Hypothalamus (tissue), 51 donors: ENCODE measurements around the gene EIF2AK3.
"Not testable (repeated sequence)": the region's sequence is repeated elsewhere in the genome, so short reads cannot be mapped to it uniquely, and the experiment has no call there.

Source experiments
- DNase-seq, 51 donors: peaks; one replicate each; lab custom pipeline; 2025; lab: John Stamatoyannopoulos, UW

EIF2AK3 gene

DNA sequence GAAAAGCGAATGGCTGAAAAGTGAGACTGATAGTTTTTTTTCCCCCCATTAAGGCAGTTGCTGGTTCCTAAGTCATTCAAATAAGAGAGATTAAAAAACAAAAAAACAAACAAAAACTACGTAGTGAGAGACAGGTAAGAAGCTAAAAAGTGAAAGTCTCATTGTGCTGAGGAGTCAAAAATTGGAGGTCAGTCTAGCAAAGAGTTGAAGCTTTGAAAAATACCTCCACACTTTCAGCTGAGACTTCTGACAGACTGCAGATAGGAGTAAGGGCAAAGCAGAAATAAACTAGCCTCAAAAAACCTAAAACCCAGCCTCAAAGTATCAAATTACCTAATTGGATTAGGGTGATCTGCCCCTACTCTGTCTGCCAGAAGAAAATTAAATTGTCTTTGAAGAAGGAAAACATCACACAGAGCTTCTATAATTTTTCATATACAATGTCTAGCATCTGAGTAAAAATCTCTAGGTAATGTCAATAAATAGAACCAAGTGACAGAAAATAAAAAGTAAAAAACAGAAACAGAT lies 10.9 kb upstream of the EIF2AK3 start:
- no peak for DNase-seq

DNA sequence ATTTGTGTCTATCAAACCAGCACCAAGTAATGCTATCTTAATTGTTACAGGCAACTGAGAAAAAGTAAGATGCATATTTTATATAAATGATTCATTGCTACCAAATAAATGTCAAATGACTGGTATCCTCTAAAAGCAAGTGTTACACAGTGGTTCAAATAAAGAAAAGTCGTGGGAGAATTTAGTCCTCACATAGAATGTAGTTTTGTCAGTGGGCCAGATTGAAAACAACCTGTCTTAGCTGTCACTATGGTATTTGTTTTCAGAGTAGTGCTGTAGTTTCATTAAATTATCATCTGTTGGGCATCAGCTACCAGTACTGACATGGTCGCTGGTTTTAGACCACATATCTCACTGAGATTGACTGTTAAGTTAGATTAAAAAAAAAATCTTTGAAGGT lies 10.2 kb upstream of the EIF2AK3 start:
- DNase-seq = no peak

DNA sequence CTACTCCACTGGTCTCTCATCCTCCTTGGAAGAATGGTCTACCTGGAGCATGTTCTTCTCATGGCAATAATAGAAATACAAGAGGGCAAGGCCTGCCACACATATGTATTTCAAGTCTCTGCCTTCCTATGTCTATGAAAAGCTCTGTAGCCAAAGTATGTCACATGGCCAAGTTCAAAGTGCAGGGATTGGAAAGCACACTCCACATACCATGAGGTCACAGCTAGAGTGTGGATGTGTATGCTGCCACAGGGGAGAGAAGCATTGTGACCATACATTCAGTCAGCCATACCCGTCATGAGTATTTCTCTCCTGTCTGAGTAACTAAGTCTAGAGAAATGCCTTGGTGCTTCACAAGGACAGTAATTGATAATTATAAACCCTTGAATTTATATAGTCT lies 8.8 kb upstream of the EIF2AK3 start:
- no peak for DNase-seq

DNA sequence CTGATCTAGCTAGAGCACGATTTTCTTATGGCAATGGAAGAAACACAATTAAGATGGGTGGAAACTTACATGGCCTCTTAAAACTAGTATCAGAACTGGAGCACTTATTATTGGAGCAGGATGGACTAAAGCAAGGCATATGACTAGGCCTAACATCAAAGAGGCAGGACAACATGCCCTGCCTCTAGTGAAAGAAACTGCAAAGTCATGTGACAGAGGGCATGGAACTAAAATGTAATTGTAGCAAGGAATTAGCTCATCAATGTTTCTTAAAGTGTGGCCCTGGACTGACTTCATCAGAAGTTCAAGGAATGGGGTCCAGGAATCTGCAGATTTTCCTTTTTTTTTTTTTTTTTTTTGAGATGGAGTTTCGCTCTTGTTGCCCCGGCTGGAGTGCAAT lies 5.3 kb upstream of the EIF2AK3 start:
- no peak for DNase-seq

DNA sequence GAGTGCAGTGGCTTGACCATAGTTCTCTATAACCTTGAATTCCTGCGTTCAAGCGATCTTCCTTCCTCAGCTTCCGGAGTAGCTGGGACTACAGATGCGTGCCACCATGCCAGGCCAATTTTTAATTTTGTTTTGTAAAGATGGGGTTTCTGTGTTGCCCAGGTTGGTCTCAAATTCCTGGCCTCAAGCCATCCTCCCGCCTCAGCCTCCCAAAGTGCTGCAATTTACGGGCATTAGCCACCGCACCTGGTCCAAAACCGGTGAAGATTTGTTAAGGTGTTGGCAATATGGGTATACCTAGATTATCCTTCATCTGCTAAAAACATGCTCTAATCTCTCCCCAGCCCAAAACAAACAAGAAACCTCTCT lies 1.3 kb upstream of the EIF2AK3 start:
- peak in 1 of 51 donors; percentile 1 for DNase-seq

DNA sequence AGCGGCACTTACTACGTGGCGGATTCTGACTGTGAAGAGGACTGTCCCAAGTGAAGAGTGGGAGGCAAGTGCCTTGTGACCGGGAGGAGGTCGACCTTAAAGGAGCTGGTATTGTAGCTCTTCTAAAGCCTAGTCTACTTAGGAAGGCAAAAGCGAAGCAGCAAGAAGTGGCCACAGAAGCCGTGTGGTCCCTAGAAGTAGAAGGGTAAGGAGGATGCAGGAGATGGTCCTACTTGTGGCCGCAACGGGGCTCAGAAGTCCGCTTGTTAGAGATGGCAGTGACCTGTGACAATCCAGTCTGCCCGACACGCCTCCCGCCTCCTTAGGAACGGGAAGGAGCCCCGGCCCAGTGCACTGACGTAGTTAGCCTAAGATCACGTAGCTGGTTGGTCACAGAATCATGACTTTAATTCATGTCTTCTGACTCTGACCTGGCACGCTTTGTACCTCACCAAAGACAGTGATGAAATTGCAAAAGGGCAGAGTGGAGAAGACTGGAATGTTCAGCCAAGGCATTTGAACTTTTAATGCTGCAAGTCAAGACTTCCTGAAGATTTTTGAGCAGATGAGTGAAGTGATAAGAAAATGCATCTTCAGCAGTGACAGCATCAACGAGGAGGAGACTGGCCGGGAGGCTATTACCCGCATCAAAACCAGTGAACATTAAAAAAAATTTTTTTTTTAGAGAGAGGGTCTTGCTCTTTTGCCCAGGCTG lies 749 bp upstream of the EIF2AK3 start:
- DNase-seq = peak in 31 of 51 donors; percentile 40 to 92 (median 79)

DNA sequence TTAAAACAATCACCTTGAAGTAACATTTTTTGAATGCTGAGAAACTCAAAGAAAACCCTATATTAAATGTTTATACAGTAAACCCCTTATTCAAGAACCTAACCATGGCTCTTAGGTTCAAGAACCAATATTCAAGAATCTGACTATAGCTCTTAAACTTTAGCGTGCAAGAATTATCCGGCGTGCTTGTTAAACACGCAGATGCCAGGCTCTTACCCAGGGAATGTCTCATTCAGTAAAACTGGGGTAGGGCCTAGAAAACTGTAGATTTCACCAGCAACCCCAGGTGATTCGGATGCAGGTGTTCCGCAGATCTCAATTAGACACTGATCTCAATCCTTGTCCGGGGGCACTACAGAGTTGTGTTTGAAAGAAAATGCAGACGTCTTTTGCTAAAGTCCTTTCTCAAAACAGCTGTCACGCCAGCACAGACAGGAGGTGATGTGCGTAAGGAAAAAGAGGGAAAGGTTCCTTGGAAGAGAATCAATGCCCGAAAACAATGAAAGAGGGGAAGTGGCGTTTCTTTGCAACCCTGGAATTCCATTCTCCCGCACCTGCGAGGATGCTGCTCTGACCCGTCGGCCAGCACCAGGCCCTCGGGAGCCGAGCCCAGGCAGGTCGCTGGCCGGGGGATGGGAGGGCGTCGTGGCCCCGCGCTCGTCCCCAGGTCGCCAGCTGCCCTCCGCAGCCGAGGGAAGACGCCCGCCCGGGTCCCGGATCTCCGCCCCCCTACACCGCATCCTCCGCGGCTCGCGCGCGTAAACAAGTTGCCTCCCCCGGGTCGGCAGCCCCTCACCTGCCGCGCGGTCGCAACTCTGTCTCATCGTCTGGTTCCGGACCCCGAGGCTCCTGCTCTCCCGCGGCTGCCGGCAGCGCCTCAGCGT lies 851 bp downstream of the EIF2AK3 start:
- DNase-seq = peak in 27 of 51 donors; percentile 2 to 56 (median 32)

GRCh38 chr2:88624477-88624876 lies 2.8 kb downstream of the EIF2AK3 start:
- DNase-seq = no peak

DNA sequence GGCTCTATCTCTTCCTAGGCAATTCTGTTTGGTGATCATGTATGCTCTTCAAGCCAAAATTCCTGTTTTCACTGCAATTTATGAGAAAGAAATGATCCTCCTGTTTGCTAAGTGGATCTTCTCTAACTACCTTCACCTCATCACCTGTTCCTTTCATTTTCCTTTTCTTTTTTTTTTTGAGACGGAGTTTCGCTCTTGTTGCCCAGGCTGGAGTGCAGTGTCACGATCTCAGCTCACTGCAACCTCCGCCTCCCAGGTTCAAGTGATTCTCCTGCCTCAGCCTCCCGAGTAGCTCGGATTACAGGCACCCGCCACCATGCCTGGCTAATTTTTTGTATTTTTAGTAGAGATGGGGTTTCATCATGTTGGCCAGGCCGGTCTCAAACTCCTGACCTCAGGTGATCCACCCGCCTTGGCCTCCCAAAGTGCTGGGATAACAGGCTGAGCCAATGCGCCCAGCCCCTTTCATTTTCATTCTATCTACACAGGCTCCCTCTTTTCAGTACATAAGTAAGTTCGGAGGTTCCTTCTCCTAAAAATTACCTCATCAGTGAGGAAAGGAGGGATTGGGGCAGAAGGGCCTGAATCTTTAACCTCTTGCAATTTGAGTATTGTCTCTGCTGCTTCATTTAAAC lies 3.3 kb downstream of the EIF2AK3 start:
- not testable (repeated sequence) for DNase-seq

- DNase-seq = no peak
Measured at GRCh38 chr2:88622307-88622706, 5.0 kb downstream of the EIF2AK3 start.

GRCh38 chr2:88621432-88621831 lies 5.8 kb downstream of the EIF2AK3 start:
- no peak for DNase-seq

DNA sequence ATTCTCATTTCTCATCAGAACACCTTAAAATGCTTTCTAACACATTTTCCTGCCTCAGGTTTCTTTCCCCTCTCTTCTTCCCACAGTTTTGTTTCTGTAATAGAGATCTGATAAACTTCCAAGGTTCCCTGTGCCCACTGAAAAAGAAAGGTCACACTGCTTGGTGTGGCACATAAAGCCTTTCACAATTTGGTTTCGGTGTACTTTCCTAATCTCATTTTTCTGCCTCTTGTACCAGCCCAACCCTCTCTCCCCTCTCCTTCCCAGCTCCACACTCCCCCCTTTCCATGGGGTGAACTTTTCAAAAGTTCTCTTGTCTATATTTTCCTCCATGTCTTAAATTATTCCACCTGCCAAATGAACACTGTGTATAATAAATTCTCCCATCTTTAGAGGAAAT lies 7.2 kb downstream of the EIF2AK3 start:
- no peak for DNase-seq

- DNase-seq = no peak
Measured at GRCh38 chr2:88615822-88616221, 11.4 kb downstream of the EIF2AK3 start.

DNA sequence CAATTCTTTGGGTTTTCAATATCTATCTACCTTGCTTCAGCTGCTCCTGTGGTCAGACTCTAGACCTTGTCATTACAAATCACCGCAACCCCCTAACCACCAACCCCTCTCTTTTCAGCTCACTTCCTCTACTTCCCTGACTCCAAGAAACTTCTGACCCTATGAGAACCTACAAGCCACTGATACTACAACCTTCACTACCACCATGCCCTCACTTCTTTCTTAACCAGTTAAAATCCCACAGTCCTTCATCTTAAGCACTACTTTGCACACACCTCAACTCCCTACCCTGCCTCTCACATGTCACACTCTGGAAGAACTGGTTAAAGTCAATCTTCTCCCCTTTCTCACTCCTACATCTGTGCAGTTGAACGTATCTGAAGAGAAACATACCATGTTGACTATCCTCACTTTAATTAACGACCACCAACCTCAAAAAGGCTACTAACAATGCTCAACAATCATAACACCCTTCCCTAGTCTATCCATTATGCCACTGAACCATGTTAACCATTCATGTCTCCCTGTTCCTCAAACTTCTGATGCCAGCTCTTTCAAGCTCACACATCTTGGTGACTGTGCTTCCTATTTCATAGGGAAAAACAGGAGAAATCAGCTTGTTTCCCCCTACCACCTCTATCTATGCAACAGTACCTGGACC lies 12.6 kb downstream of the EIF2AK3 start:
- DNase-seq = no peak

- DNase-seq = no peak
Measured at GRCh38 chr2:88613921-88614320, 13.3 kb downstream of the EIF2AK3 start.

DNA sequence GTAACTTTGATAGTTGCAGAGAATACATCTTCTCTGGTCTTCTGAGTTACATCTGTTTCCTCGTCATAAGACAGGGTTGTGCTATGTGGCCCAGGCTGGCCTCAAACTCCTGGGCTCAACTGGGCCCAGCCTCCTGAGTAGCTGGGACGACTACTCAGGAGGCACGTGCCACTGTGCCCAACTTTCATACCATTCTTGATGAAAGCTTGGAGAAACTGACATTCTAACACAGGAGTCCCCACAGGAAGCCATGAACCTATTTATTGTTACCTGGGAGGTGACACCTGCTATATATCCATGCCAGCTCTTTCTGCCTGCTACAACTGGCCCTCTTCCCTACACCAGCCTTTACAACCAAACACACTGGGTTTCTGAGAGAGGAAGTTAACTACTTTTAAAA lies 19.1 kb downstream of the EIF2AK3 start:
- no peak for DNase-seq

DNA sequence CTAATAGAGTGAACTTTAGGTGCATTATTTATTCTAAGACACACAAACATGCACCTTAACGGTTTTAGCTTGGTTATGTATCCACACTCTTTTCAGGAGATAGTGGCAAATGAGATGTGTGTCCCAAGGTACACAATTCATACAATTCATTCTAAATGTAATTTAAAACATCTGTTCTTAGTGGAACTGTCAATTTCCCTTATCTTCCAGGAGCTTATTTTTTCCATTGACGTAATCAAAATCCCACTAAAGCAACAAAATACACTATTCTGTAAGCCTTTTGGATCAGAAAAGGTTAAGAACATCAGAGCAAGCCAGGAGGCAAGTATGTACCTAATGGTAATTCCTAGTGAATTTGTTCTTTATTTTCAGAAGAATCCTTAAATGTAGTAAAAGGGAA lies 19.8 kb downstream of the EIF2AK3 start:
- DNase-seq = no peak

GRCh38 chr2:88606371-88607030 lies 20.8 kb downstream of the EIF2AK3 start:
- no peak for DNase-seq

- no peak for DNase-seq
Measured at GRCh38 chr2:88603146-88603545, 24.1 kb downstream of the EIF2AK3 start.

DNA sequence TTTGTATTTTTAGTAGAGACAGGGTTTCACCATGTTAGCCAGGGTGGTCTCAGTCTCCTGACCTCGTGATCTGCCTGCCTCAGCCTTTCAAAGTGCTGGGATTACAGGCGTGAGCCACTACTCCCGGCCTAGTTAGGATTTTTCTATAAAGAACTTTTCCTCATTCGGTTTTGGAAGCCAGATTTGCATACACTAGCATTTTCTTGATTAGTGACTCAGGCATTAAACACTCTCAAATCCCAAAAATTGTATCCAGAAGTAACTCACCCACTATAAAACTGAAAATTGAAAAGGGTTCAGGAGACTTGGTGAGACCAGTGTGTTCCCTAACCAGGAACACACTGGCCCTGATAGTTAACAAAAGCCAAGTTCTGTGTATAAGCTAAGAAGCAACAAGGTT lies 25.2 kb downstream of the EIF2AK3 start:
- DNase-seq = no peak
